ENCODE data around the gene MFNG.
"Not testable (repeated sequence)": the region's sequence is repeated elsewhere in the genome, so short reads cannot be mapped to it uniquely, and the experiment has no call there.

The MFNG gene

DNA sequence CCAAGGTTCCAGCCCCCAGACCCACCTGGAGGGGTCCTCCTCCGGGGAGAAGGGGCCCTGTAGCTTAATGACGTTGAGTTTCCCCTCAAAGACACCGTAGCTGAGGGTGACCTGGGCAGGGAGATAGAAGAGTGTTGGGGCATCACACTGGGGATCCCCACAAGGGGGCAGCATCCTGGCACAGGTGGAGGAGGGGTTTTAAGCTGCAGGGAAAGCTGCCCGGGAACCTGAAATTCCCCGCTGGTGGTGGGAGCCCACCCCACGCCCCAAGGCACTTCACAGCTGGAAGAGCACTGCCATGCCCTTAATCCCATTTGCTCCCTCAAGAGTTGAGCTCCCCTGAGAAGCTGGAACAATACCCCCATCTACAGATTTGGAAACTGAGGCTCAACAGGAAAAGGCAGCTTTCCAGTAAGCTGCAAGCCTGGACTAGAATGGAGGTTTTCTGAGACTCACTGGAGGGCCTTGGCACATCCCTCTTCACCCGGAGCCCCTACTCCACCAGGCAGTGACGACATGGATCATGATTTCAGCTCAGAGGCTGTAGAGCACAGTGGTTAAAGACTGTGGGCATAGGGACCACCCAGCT, 13.7 kb downstream of the MFNG start:
- DNase-seq = peak; percentile 58

DNA sequence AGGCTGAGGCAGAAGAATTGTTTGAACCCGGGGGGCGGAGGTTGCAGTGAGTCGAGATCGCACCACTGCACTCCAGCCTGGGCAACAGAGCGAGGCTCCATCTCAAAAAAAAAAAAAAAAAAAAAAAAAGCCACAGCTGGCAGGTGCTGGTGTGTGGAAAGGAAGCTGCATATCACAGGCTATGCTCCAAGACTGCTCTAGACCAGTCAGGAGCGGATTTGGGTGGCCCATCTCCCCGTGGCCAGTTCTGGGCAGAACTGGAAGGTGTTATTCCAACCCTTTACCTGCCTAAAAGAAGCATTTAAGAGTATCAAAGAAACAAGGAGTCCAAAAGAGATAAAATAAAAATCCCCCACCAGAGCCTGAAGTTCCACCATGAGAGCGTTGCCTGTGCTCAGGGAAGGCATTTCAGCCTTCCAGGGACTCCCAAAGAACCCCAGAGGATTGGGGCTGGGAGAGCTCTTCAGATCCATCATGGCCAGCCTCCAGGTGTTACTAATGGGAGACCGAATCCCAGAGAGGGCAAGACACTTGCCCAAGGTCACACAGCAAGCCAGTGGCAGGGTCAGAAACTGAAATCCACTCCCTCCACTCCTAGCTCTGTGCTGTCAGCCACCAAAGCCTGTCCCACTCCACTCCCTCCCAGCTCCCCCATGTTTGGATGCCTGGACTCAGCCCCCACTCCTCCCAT, 14.3 kb downstream of the MFNG start:
- no peak for DNase-seq

DNA sequence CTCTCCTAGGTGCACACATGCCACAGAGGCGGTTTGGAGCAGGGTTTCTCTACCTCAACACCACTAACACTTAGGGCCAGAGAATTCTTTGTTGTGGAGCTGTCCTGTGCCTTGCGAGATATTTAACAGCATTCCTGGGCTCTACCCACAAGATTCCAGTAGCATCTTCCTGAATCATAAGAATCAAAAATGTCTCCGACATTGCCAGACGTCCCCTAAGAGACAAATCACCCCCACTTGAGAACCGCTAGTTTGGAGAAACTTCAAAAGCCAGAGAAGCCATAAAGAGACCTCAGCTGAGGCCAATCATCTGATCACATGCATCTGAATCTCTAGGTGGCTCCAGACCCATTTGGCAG, 16.1 kb downstream of the MFNG start:
- no peak for DNase-seq

DNA sequence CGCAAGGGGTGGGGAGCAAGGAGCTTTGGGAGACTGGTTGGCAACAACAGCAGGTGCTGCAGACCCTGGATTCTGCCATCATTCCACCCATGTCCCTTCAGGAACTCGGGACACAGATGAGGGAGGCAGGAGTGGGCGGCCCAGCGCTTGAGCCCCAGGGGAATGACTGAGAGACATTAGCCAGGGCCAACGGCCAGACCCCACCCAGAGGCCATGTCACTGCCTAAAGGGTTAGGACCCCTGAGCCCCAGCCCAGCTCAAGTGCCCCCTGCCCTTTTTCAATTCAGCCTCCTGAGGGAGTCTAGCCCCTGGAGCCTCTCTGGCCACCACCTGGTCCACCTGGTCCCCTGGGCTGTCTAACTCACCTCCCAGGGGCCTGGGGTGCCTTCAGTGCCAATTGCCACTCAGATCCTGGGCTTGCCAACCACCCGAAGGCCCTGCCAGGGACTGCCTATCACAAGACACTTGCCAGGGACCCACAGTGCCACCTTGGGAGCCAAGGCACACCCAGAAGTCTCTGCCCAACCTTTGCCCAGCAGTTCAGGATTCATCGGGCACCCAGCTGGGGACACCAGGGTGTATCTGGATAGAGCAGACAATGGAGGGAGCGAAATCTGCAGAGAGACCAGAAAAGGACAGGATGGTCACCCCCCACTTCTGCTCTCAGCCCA, 16.6 kb downstream of the MFNG start:
- no peak for DNase-seq

DNA sequence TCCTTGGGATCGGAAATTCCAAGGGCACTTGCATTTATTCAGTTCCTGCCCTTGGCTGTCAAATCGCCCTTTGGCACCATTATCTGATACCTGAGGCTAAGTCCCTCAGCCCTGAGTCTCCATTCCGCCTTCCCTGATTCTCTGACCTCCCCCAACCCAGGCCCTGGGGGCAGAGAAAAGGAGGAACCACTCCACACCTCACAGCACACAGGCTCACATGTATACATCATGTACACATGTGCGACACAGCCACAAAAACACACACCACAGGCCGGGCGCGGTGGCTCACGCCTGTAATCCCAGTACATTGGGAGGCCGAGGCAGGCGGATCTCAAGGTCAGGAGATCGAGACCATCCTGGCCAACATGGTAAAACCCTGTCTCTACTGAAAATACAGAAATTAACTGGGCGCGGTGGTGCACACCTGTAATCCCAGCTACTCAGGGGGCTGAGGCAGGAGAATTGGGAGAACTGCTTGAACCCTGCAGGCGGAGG, 17.9 kb downstream of the MFNG start:
- DNase-seq = not testable (repeated sequence)

DNA sequence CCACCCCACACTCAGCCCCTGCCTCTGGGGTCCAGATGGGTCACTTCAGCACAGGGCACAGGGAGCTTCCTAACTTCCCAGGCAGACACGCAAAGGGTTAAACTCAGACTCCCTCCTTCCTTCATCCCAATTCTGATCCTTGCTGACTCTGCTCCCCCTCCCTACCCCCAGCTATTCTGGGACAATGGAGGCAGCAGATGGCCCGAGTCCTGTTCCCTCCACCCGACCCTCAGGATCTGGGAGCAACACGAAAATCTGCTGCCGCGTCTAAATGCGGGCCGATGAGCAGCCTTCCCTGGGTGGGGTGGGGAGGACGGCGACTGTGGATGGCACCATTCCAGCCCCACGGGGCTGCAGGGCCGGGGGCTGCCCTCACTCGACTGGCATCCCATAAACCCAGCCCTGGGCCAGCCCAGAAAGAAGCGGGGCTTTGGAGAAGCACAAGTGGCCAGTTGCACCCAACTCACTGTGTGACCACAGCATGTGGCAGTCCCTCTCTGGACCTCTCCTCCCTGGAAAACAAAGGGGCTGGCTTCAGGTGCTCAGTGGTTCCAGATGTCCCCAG, 18.7 kb downstream of the MFNG start:
- no peak for DNase-seq

DNA sequence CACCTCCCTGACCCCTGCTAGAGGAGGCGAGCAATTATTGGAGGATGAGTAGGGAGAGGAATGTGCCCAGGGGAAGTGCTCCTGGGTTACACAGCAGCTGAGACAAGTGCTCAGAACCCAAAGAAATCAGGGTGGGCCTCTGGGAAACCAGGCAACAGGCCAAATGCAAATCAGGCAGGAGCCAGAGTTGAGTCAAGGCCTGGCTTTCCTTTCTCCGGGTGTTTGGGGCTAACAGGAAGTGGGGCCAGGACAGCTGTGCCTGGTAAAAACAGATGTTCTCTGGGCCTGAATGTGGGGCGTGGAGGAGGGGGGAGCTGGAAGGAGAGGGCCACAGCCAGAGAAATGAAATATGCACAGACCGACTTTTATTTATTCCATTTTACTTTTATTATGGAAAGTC, 22.0 kb downstream of the MFNG start:
- DNase-seq = peak; percentile 38

DNA sequence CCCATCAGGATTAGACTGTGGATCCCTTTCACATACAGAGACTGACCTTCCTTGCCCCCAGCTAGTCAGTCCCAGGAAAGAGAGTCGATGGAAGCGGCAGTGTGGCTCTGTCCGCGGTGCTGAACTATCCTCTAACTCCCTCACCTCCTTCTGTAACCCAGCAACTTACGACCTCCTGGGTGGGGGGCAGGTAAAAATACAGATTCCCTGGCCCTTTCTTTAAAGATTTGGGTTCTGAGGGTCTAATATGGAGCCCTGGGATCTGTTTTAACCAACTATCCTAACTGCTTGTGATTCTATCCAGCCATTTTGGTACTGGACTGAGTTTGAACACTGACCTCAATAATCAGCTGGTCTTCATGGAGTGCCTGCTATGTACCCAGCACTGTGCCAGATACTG, 23.2 kb downstream of the MFNG start:
- no peak for DNase-seq

DNA sequence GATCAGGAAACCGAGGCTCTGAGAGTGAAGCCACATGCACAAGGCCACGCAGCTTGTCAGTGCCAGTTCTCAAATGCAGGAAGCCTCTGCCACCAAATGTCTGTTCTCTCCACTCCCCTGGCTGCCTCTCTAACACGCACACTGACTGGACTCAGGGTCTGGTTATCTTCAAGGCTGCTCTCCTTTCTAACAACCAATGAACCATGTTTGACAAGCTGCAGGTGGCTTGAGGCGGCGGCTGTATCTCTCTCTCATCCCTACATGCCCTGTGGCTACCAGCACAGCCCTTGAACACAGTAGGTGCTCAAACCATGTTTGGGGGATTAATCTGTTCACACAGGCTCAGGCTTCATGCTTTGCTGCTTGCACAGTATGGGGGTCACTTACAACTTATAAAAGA, 23.7 kb downstream of the MFNG start:
- DNase-seq = peak; percentile 58

DNA sequence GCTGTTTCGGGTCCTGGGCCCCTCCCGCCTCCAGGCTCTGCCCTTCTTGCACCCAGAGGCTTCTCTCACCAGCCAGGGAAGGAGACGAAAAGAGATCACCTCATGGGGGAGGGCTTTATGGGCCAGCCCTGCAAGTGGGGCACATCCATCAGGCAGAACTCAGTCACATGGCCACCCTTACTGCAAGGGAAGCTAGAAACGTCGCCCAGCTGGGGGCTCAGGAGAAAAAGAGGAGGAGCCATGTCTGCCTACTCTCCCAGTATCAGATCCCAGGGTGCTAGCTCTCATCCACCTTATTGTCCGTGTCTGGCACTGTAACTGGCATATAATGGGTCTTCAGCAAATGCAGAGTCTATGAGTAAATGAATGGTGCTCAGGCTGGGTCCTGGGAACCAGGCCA, 24.2 kb downstream of the MFNG start:
- peak; percentile 58 for DNase-seq

DNA sequence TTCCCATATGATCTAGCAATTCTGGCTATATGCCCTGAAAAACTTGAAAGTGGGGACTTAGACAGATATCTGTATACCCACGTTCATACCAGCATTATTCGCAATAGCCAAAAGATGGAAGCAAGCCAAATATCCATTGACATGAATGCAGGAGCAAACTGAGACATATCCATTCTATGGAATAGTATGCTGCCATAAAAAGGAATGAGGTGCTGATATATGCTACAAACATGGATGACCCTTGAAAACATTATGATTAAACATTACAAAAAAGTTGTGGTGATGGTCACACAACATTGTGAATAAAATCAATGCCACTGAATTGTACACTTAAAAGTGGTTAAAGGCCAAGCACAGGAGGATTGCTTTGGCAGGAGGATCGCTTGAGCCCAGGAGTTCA, 25.5 kb downstream of the MFNG start:
- DNase-seq = no peak

DNA sequence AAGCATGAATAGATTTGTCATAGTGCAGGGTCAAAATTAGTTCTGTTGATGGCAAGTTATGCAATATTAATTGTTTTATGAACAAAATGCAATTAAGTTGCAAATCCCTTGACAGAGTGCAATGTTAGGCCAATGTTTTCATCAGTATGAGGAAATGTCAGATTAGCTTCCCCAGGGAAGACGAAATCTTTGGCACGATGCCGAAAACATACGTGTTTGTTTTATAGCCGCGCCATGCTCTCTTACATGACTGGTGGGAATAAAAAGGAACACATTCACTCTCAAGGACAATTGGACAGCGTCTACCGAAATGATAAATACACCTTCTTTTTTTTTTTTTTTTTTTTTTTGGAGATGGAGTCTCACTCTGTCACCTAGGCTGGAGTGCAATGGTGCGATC, 27.0 kb downstream of the MFNG start:
- DNase-seq = peak; percentile 63

DNA sequence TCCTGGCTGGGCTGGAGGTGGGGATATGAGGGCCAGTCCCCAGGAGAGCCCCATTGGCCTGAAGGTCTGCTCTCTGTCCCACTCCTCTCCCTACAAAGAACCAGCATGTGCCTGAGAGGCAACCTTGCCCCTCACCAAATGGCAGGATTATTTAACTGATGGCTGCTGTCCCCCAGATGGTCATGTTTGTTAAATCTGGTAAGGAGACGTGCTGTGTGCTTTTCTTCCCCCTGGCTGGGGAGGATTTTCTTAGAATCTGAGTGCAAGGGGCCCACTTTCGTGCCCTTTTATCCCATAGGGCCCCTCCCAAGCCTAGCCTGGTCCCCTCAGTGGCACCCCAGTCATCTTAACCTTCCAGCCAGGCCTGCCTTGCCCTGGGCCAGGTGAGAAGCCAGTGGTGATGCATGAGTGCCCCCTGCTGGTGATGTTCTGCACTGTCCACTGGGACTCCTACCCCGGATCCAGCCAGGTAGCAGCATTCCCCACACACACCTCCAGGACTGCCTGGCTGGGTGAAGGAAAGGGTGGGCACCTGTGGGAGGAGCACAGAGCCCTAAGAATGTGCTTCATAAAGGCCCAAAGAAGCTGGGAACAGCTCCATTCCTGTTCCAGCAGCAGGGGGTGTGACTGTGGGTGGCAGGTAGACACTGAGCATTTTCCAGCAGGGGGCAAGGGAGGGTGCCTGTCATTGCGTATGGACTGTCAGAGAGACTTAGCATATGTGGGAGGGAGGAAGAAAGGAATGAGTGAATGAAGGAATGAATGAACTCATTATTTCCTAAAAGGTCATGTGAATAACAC, 28.9 kb downstream of the MFNG start:
- peak; percentile 66 for DNase-seq

DNA sequence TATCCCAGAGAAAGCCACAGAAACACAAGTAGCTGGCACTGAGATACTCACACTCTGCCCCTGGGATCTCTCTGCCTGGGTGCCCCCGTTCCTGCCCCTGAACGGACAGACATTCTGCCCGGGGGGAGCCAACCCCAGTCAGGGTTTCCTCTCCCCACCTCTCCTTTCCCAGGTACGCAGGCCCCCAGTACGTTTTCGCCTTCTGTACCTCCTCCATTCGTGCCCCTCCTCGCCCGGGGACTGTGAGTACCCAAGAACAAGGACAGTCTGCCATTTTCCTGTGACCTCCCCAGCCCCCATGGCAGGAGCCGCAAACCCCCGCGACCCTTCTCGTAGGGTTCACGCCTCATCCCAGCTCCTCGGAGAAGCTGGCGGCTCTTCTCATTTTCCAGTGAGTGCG, 29.8 kb downstream of the MFNG start:
- DNase-seq = no peak

DNA sequence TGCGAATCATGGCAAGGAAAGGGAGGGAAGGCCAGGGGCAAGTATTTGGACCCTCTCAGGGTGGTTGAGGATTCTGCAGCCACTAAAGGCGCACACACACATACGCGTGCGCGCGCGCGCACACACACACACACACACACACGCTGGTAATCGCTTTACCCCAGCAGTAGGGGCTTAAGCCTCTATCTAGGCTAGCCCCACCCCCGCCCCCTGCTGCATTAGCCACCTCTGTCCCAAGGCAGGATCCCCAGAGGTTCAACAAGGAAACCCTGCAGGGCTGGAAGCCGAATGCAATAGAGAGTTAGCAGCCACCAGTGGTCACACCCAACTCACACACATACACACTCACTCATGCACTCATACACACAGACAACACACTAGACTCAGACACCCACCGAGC, 30.3 kb downstream of the MFNG start:
- no peak for DNase-seq

DNA sequence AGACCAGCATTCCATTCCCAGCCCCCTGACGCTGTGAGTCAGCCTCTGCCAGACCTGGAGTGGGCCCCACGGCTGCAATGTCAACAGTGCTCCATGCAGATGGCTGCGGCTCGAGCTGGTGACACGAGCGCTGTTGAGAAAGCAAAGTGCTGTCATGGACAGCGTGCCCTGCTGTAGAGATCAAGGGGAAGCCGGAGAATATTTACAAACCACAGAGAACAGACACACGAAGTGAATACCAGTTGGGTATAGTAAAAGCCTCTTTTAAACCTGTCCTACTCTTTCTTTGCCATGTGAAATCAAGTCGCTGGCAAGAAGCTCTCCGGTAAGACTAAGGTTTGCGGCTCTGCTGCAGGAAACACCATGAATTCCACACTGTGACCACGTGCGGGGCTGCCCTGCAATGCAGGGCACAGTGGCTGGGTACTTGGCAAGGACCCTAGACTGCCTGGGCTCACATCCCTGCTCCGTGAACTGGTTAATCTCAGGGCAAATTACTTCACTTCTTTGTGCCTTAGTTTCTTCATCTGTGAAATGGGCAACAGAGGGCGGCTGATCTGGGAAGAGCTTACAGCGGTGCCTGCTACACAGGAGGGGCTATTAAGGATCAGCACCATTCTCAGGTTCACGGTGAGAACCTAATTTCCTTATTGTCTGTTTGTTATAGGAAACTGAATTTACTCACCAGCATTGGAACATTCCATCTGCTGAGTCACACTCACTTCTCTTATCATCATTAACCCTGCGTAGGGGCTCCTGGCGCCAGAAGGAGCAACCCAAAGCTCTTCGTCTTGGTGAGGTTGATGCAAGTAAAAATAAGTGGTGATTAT, 31.1 kb downstream of the MFNG start:
- DNase-seq = no peak

DNA sequence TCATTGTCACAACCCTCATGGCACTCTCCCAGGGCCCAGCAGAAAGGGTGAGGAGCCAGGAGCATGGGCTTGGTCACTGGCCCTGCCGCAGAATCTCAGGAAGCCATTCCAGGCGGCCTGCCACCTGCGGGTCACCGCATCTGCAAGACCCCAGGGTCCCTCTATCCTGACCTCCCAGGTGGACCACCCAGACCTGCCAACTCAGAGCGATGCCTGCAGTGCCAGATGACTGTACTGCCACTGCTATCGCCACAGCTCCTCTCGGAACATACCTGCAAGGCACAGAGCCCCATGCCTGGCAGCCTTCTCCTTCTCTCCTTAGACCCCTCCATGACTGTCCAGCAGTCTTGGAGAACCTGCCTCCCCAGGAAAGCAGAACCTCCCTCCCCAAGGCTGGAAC, 32.5 kb downstream of the MFNG start:
- DNase-seq = no peak

DNA sequence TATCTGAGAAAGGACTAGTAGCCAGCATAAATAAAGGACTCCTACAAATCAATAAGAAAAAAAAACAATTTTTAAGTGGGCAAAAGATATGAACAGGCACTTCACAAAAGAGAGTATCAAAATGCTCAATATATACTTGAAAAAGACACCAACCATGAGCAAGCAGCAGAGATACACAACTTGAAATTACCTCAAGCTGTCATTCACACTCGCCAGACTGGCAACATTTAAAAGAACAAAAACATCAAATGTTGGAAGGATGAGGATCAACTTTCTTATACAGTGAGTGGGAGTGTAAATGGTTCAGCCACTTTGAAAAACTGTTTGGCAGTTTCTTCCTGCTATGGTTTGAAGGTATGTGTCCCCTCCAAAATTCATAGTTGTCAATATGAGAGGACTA, 35.0 kb downstream of the MFNG start:
- DNase-seq = no peak

DNA sequence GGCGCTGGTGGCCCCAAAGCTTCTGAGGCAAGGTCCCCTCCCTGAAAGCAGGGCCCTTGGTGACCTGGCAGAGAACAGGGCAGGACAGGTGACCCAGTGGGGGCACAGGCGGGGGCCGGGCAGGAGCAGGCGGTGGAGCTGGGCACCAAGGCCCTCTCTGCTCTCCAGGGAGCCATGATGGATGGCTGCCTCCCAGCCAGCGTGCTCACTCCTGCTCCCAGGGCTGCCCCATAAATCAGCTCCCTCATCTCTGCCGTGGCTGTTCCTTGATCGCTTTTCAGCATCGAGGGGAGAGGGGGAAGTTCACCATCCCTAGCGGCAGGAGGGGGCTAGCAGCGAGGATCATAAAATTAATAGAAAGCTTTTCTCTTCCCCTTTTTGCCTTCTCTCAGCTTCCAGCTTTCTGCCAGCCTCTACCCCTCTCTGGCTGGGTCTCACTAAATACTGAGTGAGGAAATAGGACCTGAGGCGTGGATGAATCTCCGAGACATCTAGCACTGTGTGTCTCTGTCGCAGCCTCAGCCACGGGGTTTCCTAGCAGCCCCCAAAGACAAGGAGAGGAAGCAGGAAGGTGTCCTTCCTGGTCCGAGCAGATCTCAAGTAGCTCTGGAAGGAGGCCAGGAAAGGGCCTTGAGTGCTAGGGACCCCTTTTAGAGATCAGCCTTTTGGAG, 36.7 kb downstream of the MFNG start:
- DNase-seq = peak; percentile 26

DNA sequence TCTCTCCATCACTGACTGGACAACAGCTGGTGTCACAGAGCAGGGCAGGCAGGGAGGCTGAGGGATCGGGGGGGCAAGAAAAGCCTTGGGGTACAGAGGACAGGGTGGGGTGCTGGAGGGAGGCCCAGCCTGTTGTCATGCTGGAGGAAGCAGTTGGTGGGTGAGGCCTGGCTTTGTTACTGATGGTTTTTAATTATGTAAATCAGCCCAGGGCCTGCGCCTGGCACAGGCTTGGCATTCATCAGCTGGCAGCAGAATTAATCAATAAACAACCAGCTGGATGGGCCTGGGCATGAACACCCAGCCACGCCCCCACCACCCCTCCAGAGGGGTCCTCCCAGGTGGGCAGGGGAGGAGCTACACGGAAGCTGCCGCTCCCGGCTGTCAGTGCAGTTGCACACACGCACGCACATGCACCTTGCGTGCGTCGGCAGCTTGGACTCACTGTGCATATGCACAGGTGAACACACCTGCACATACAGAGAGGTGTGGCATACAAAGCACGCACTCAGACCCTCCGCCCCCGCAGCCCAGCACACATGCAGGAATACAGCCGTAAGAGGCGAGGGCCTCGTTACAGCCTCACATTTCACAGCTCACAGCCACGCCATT, 37.6 kb downstream of the MFNG start:
- peak; percentile 74 for DNase-seq

DNA sequence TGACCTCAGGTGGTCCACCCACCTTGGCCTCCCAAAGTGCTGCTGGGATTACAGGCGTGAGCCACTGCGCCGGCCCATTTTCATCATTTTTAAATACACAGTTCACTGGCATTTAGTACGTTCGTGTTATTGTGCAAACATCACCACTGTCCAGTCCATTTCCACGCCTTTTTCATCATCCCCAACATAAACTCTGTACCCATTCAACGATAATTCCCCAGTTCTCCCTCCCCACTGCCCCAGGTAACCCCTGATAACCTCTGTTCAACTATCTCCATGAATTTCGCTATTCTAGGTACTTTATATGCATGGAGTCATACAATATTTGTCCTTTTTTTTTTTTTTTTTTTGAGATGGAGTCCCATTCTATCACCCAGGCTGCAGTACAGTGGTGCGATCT, 40.7 kb downstream of the MFNG start:
- no peak for DNase-seq

Data from NCI-H69 (cell line).